Stimulated activated CD8-positive, alpha-beta memory T cell treated with anti-CD3 and anti-CD28 coated beads, Interleukin-15, amount 100 ng/mL, for 48 hours (primary cell): Measurements from ENCODE around the gene SPATC1L.
A peak's percentile ranks its signal among the peaks of the same experiment; 100 is the strongest.
"Not testable (repeated sequence)": the region's sequence is repeated elsewhere in the genome, so short reads cannot be mapped to it uniquely, and the experiment has no call there.

Experiments
- DNase-seq, 2 donors: peaks; one replicate each; pipeline ENCODE4 v3.0.0-alpha.2; 2020; ENCODE audit warnings: low read depth in 2 of 2

The SPATC1L gene

DNA sequence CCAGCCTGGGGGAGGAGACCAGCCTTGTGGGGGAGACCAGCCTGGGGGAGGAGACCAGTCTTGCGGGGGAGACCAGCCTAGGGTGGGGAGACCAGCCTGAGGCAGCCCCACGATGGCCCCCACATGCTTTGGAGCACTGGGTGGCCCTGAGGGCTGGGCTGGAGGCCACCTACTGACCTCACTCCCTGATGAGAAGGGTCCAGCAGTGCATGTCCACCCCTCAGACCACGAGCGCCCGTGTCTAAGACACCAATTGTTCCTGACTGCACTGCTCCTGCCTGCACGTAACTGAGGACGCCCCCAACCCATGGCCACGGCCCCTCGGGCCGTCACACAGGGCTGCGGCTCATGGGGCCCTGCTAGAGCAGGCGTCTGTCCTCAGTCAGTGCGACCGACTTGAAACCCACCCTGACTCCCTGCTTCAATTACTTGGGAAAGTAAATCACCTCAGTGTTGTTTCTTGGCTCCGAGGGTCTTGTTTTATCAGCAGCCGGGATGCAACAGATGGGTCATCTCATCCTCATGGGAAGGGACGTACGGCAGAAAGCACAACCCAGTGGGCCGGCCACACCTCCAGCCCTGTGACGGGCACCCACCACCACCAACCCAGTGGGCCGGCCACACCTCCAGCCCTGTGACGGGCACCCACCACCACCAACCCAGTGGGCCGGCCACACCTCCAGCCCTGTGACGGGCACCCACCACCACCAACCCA, at the start of gene SPATC1L:
SPATC1L (minus strand) TSS at position 550 of the 715 bp plus-strand sequence. CDS start 1,643 bp downstream, outside the sequence.
- peak; percentile 22 to 44 for DNase-seq

DNA sequence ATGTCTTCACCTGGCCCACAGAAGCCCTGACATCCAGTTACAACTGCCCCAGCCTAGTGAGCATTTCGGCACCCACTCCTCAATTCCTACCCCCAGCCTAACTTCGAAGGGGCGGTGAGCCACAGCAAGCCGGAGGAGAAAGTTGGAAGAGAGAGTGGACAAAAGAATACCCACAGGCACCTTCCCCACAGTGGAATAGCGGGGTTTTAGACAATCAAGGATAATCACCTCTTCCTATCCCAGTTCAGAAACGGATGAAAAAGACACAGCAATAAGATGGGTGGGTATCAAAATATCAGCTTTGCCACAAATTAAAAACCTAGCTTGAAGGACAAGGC, 45.6 kb upstream of the SPATC1L start:
- DNase-seq = no peak

DNA sequence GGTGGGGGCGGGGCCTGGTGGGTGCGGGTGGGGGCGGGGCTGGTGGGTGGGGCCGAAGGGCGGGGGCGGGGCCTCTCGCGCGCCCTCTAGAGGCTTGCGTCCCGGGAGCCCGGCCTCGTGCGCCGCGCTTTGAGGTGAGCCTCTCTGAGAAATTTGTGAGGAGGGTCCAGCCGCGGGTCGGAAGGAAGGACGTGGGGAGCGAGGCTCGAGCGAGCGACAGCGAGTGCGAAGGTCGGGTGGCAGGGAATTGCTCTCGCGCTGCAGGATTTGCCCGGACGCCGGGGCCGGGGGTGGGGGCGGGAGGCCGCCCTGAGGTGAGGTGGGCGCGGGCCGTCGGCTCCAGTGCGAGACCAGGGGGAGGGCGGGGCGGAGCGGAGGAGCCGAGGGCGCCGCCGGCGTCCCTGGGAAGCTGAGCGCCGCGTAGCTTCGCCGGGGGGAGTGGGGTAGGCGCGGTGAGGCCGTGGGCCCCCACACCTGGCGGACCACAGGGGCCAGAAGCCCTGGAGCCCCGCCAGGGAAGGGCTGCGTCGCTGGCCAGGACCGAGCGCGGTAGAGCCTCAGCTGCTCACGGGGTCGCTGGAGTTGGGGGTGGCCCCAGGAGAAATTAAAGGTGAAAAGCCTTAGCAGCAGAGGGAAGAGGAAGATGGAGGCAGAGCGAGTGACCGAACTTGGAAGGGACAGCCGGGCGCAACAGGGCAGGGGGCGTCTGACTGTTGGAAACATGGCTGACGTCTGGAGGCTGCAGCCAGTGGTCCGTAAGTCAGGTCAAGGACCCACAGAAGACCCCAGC, 45.1 kb upstream of the SPATC1L start:
- no peak for DNase-seq

DNA sequence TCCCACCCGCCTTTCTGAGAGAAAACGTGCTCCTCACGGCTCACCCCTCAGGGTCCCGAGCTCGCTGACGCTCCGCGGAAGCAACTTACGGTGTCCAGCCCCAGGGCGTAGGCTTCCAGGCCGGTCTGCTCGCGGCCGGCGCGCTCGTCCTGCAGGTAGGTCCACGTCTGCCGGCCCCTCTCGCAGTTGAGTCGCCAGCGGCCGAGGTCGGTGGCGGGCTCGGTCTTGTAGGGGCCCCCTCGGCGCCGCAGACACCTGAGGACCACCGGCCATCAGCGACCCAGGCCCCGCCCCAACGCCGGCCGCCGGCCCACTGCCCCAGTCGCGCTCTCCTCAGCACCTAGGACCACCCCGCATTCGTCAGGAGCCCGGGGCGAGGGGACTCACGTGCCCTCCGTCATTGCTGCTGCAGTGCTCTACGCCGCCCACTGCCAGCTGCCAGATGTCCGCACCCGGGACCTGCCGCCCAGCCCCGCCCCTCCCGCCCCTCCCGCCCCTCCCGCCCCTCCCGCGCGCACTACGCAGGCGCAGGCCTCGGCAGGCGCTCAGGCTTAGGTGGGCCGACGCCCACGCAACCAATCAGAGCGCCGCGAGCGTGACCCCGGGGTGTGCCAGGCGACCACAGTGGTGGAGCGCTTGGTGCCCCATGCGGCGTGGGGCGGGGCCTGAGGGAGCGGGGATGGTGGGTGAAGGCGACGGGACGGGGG, 44.2 kb upstream of the SPATC1L start, which contains the start of gene LSS:
LSS (minus strand) TSS at position 430 of the 707 bp plus-strand sequence; CDS start at position 401, 29 bp downstream.
- peak; percentile 97 to 98 for DNase-seq

DNA sequence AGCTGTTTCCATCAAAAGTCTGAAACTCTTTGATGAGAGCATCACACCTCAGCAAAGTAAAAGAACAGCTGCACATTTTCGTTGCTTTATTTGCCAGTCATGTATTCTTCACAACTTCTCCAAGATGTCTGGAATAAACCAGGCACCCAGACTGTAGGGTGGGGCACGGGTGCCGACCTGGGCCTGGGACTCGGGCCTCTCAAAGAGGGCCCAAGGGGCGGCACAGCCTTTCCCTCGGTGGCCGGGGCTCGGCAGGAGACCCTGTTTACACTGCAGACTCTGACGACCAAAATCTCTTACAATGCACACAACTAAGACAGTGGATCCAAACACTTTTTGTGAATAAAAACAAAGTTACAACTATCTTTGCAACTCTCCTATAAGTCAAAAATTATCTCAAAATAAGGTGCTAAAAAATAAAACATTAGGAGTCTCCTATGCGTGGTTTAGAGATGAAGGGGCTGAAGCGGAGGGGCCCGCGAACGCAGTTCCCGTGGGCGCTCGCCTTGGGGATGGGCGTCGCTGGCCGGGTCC, 43.6 kb upstream of the SPATC1L start:
- no peak for DNase-seq

DNA sequence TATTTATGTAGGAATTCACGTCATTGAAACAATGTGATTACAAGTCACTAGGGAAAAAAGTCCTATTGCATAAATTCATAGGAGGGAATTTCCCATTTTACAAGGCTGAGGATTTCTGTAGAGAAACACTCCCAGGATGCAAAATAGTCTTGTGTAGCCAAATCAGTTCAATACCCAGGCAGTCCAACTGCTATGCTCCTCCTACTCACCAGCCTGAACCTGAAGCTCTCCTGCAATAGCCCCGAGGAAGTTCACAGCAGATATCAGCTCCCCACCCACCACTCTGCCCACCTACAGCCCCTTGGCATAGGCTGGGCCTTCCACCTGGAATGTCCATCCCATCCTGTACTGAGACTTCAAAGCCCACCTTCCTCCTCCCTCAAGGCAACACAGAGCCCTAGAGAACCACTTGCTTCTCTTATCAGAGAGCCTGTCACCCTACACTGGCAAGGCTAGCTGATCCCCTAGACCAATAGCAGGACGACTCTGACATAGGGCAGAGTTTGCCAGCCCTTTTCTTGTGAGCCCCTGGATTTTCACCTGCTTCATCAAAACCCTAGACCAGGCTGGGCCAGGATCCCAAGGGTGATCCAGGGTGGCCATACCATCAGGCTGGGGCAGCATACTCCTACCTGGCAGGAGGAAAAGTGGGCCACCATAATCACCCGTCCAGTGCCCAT, 42.8 kb upstream of the SPATC1L start:
- no peak for DNase-seq

DNA sequence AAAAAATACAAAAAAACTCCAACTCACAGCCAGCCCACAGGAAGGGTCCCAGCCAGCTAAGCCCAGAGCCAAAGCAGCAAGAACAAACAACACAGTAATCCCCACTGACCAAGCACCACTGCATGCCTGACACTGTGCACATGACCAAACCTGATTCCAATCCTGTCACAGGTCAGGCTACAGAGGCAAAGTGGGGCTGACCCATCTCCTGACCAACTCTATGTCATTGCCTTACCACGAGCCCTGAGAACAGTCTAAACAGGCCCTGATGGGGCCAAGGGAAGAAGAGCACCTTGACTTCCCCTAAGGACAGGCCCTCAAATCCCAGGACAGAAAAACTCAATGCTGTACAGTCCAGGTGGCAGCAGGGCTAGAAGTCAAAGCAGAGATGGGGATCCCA, 41.9 kb upstream of the SPATC1L start:
- no peak for DNase-seq

DNA sequence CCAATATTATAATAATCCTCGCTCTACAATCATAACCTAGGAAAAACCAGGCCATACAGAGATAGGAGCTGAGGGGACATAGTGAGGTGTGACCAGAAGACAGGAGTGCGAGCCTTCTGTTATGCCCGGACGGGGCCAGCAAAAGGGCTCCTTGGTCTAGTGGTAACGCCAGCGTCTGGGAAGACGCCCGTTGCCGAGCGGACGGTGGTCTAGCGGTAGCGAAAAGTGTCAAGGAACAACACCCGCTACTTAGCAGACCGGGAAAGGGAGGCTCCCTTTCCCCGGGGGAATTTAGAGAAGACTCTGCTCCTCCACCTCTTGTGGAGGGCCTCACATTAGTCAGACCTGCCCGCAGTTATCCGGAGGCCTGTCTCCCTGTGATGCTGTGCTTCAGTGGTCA, 39.4 kb upstream of the SPATC1L start:
- DNase-seq = not testable (repeated sequence)

DNA sequence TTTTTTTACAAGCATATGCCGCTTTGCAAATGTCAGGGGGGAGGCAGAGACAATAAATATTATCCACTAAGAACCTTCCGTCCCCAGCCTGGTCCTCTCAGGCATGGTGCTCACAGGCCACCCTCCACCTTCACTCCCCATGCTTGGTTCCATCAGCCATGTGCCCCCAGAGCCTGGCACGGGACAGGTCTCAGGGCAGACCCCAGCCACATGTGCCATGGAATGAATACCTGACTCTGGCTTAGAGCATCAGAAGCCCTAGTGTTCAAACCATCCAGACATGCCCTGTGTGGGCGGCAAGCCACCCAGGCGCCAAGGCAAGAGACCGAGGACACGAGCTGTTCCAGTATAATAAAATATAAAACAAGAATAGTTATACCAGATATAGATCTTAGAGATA, 39.0 kb upstream of the SPATC1L start:
- no peak for DNase-seq

DNA sequence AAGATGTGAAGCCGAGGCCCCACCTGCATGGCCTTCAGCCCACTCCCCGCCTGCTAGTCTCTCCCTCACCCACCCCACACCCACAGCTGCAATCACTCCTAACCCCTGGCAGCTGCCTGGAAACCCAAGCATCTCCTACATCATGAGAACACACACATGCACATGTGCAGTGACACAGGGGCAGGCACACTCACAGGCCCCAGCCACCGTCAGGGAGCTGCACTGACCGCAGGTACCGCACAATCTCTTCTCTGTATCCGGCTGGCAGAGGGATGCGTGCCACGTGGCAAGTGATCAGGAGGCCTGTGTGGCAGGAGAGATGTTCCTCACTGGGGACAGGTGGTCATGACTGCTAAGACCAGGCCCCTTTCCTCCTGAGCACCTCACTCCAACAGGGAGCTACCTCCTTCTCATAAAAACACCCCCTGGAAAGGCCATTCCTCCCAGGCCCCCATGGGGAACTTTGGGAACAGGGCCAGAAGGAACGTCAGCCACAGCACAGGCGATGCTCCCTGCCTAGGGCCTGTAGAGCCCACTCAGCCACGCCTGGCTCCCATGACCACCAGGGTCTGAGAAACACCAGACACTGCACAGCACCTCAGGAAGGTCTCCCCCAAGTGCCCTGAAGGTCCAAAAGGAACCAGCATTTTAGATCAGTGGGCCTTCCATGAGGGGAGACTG, 38.3 kb upstream of the SPATC1L start:
- no peak for DNase-seq

DNA sequence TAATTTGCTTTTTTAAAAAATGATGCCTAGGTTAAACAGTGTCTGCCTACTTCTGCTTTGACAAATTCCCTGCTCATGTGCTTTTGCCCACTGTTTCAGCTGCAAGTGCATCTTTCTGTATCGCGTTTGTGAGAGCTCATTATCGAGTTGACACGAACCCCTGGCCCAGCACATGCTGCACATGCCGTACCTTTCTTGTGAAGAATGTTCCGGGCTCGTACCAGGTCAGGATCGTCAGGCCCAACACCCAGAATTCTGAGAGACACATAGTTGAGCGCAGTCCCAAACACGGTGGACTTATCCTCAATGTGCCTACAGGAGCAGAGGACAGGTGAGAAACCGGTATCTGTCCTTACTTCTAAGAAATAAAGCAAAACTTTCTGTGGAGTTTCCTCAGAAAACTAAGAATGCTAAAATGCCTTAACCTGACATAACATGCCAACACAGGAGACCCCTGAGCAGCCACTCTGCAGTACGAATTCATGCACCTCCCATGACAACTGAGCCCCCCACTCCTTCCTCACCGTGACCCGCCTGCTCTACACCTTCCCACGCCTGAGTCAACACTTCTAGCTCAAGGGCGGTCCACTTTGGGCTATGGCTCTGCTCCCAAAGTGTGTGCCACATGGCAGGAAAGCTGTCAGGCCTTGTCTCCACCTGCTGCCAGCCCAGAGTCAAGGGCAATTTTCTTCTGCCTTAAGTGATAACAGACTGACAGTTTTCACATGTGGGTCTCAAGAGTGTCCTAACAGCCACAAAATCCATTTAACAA, 37.6 kb upstream of the SPATC1L start:
- DNase-seq = no peak

DNA sequence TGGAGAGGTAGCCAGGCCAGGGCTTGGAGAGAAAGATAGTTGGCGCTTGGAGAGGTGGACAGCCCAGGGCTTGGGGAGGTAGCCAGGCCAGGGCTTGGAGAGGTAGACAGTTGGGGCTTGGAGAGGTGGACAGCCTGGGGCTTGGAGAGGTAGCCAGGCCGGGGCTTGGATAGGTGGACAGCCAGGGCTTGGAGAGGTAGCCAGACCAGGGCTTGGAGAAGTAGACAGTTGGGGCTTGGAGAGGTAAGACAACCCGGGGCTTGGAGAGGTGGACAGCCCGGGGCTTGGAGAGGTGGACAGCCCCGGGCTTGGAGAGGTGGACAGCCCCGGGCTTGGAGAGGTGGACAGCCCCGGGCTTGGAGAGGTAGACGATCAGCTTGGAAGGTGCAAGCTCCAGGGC, 36.6 kb upstream of the SPATC1L start:
- DNase-seq = no peak

DNA sequence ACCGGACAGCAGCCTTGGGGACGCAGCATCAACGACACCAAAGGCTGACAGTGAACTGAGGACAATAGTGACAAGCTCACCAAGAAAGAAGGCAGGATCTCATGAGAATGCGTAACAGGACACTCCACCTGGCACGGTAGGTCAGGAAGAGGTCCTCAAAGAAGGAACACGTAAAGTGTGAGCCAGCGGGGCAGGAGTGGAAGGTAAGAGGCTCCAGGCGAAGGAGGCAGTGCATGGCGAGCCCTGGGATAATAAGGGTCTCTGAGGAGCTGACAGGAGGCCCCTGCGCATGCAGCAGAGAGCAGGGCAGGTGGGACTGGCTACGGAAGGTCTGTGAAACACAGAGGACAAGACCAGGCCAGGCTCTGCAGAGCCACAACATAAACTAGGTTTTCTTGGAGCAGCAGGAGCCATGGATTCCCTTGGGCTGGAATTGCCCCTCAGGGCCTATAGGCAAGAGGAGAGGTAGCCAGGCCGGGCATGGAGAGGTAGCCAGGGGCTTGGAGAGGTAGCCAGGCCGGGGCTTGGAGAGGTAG, 36.1 kb upstream of the SPATC1L start:
- DNase-seq = no peak

DNA sequence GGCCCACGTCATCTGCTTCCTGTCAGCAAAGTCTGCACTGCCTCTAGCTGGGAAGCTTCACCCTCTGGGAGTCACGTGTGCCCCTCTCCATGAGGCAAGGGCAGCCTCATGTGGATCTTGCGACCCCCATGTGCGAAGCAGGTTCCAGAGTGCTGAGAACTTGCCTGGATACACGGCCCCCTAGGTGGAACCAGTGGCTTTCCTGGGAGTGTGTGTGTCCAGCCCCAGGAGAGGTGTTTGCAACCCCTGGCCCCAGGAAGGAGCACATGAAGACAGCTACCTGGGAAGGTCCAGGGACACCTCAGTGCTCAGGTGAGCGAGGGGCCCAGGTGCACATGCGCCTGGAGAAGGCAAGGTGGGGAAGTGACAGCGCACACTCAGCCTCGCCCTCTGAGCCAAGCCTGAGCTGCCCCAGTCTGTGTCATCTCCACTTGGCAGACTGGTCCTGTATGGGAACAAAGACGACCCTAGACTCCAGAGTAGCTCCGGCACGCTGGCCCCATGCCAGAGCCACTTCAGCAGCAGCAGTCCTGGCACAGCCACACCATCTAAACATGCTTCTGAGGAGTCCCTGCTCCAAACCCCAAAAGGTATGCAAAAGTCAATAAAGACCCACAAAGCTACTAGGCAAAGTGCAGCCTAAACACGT, 35.5 kb upstream of the SPATC1L start:
- no peak for DNase-seq

DNA sequence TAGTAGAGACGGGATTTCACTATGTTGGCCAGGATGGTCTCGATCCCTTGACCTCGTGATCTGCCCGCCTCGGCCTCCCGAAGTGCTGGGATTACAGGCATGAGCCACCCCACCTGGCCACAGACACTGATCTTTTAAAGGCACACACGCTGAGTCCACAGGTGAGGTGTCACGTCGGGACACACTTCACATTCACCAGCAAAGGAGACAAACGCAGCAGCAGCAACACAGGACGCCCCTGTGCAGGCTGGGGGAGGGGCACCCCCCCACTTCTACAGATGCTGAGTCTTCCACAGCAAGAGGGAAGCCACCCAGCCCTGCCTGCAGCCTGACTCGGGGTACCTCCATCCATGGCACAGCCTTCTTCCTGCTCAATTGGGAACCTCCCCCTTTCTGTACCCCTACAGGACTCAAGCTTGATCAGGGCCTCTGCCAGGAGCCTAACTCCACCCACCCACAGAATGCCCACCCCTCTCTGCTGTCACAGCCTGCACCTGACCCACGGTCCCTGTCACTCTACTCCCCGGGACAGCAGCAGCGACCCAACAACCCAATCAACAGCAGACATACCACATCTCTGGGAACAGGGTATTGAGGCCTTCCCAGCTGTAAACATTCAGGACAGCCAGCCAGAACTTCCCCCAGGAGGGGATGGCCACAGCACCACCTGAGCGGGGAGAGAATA, 34.8 kb upstream of the SPATC1L start:
- no peak for DNase-seq

DNA sequence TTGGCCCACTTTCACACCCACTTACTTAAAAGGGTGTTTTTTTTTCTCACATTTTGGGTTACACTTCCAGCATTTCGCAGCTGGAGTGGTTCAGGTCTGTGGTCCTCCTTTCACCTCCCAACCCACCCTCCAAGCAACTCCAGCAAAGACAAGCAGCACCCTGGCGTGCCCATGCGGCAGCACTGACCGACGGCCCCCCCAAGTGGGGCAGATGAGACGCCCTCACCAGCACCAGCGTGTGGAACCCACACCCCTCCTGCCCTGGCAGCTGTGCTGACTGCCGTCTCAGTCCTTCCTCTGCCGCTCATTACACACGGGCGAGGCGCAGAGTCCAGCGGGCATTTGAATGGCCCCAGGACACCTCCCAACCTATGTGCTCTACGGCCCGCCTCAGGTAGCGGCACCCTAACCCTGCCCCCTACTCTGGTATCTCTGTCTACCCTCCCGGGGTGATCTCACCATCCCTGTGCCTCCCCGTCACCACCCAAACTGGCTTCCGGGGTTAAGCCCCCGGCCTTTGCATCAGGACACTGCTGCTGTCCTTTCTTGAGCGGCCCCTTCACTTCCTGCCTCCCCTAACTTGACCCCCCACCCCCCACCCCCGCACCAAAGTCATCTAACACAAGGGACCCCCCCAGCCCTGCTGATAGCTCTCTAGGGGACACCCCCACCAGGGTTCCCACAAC, 33.4 kb upstream of the SPATC1L start:
- DNase-seq = no peak

DNA sequence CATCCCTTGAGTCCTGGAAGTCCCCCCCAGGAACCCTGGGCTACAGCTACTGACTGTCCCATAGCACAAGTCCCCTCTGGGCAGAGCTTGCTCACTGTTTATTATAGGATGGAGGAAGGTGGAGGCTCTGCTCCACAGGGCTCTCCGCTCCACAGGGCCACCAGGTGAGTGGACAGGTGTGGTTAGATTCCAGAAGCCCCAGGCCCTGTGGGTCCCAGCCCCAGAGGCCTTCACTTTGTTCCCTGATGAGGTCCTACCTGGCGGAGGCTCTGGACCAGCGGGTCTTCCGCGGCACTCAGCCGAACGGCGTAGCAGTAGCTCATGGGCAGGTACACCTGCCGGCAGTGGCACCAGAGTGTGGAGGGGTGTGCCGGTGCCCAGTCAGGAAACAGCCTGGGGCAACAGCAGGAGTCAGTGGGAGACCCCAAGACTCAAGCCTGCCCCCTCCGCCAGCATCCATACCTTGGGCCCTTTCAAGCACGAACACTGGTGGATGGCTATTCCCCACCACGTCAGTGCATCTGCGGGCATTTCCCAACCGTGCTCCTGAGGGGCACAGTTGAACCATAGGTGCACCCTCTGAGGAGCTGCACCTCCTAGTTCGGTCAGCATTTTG, 32.0 kb upstream of the SPATC1L start:
- DNase-seq = no peak
